ENCODE results near the gene MBNL2. TPM values are rescaled to one million over a fixed set of nuclear protein-coding genes. Genes with fewer than 3 reads are reported as not detected.

The MBNL2 gene
- total RNA-seq, 1 experiment from 2014 or later: 0.17 TPM

DNA sequence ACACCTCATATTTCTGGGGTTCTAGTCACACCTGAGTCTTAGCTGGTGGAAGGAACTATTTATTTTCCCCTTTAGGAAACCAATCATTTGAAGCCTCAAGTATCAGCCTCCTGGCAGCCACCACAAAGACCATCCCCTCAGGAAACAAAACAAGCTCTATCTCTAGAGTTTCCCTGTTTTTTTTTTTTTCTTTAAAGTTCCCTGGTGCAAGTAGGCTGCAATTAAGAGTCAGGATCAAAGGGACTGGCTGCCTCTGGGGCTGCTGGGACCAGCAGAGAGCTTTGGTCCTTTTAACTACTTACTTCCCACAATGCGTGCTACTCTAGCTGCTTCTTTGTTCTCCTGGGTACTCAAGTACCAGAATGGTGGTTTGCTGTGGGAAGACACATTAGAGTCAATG is 11.4 kb downstream of the MBNL2 start:
- H3T11ph ChIP-seq (ENCODE audit: low read length): no peak overlapping the region
- peaks cover 99% of the 10 kb centered on the region for H3K27me3 Mint-ChIP-seq (ENCODE audit: low read depth)
- no peaks in the 10 kb centered on the region for H3K36me3 Mint-ChIP-seq (ENCODE audit: insufficient read depth in 1 of 3, low read depth in 3 of 3)
- peaks cover 7 to 15% of the 10 kb centered on the region in 2 experiments for H3K4me1 Mint-ChIP-seq
- no peak overlapping the region for H2AK5ac ChIP-seq (ENCODE audit: insufficient read length, low read length)
- no peak overlapping the region for H2BK12ac ChIP-seq (ENCODE audit: insufficient read length, low read depth, low read length)
- no peaks in the 10 kb centered on the region for H4K20me1 ChIP-seq (ENCODE audit: control insufficient read depth, insufficient read depth, insufficient read length)
- H2BK20ac ChIP-seq (ENCODE audit: low read depth, low read length, poor library complexity, severe bottlenecking): no peak overlapping the region
- no peak overlapping the region for H3K56ac ChIP-seq (ENCODE audit: insufficient read length, low read depth, low read length)
- no peaks in the 10 kb centered on the region; the same call in 1 of the 2 replicates for H3K4me1 ChIP-seq (ENCODE audit: insufficient read depth, low read length)
- no peaks in the 10 kb centered on the region for H3K79me2 ChIP-seq (ENCODE audit: insufficient read depth, low read length)
- no peaks in the 10 kb centered on the region for H3K79me1 ChIP-seq (ENCODE audit: insufficient read depth, low read depth, low read length, poor library complexity, severe bottlenecking)
- H3K4ac ChIP-seq (ENCODE audit: low read depth, low read length): no peak overlapping the region
- no peak overlapping the region for H2BK5ac ChIP-seq (ENCODE audit: insufficient read length, low read length)
- H3K23me2 ChIP-seq (ENCODE audit: insufficient read length, low read depth, low read length, poor library complexity, severe bottlenecking): no peaks in the 10 kb centered on the region
- H3K27ac Mint-ChIP-seq: no peak overlapping the region
- H3K23ac ChIP-seq (ENCODE audit: insufficient read length, low read depth, low read length): no peak overlapping the region
- DNase-seq: no peak
- no peak overlapping the region for H2AFZ ChIP-seq (ENCODE audit: low read length)
- no peak overlapping the region for H2BK120ac ChIP-seq (ENCODE audit: low read depth, low read length, poor library complexity, severe bottlenecking)
- peaks cover 47% of the 10 kb centered on the region for H3K27me3 ChIP-seq (ENCODE audit: insufficient read depth, low read length)
- H3K14ac ChIP-seq (ENCODE audit: insufficient read depth, low read length): no peak overlapping the region
- H3K27ac ChIP-seq (ENCODE audit: insufficient read length, low read depth, low read length): no peak overlapping the region
- H2BK15ac ChIP-seq (ENCODE audit: low read depth, low read length): no peak overlapping the region
- H3K4me2 ChIP-seq (ENCODE audit: insufficient read depth, insufficient read length, low read length): no peak overlapping the region
- no peak overlapping the region for H4K5ac ChIP-seq (ENCODE audit: insufficient read length, low read depth, low read length)
- no peak overlapping the region for H3K9ac ChIP-seq (ENCODE audit: extremely low read depth, insufficient read length, low read length)
- WGBS (ENCODE audit: extremely low coverage, insufficient read length, low lambda C conversion rate): no CpG with 5 or more reads among the region's 1 CpG
- peaks cover 0 to 5% of the 10 kb centered on the region in 2 experiments; a peak in 1 of 5 replicates for H3K9me3 Mint-ChIP-seq
- H4K91ac ChIP-seq (ENCODE audit: insufficient read length, low read depth, low read length): no peak overlapping the region
- no peaks in the 10 kb centered on the region for H3K9me3 ChIP-seq (ENCODE audit: control insufficient read depth, low read depth, low read length)
- no peak overlapping the region for H3K18ac ChIP-seq (ENCODE audit: insufficient read length, low read depth, low read length)
- no peak for TF ChIP-seq CTCF (conservative IDR thresholded peaks at IDR 0.05)
- H3K4me3 Mint-ChIP-seq: no peak overlapping the region
- no peak overlapping the region for H4K8ac ChIP-seq (replicated peaks; ENCODE audit: insufficient read length, low read depth, low read length)

Data from H9 (cell line).